GM21723 (cell line): ENCODE results near the gene VANGL2.

Experiments
- ATAC-seq: cut with Tn5 transposase; IDR thresholded peaks from one replicate; pipeline ENCODE4 v1.9.1; 2021; ENCODE audit warnings: mild to moderate bottlenecking, moderate library complexity; ENCODE audit not compliant: unreplicated experiment

Gene VANGL2

GRCh38 chr1:160404094-160404493, 3.7 kb downstream of the VANGL2 start:
- ATAC-seq = no peak

- ATAC-seq = no peak
Measured at GRCh38 chr1:160405331-160405877, 5.0 kb downstream of the VANGL2 start.

GRCh38 chr1:160406131-160406968, 6.0 kb downstream of the VANGL2 start:
- ATAC-seq = no peak

- ATAC-seq = no peak
Measured at GRCh38 chr1:160407839-160408801, 7.8 kb downstream of the VANGL2 start.

GRCh38 chr1:160408864-160409263, 8.5 kb downstream of the VANGL2 start:
- no peak for ATAC-seq

- ATAC-seq = no peak
Measured at GRCh38 chr1:160409486-160409885, 9.1 kb downstream of the VANGL2 start.

- no peak for ATAC-seq
Measured at GRCh38 chr1:160410406-160411005, 10.1 kb downstream of the VANGL2 start.

- no peak for ATAC-seq
Measured at GRCh38 chr1:160411271-160412027, 11.1 kb downstream of the VANGL2 start.

- ATAC-seq = no peak
Measured at GRCh38 chr1:160412028-160412362, 11.6 kb downstream of the VANGL2 start.

- no peak for ATAC-seq
Measured at GRCh38 chr1:160413716-160414115, 13.4 kb downstream of the VANGL2 start.

- ATAC-seq = no peak
Measured at GRCh38 chr1:160414881-160415280, 14.5 kb downstream of the VANGL2 start.

- ATAC-seq = no peak
Measured at GRCh38 chr1:160415696-160416290, 15.4 kb downstream of the VANGL2 start.

- ATAC-seq = no peak
Measured at GRCh38 chr1:160416369-160416768, 16.0 kb downstream of the VANGL2 start.

GRCh38 chr1:160418483-160418882, 18.1 kb downstream of the VANGL2 start:
- ATAC-seq = no peak

- ATAC-seq = no peak
Measured at GRCh38 chr1:160419150-160419837, 18.9 kb downstream of the VANGL2 start.

GRCh38 chr1:160419838-160420169, 19.4 kb downstream of the VANGL2 start:
- no peak for ATAC-seq

- ATAC-seq = no peak
Measured at GRCh38 chr1:160420881-160421842, 20.8 kb downstream of the VANGL2 start.

GRCh38 chr1:160421881-160422280, 21.5 kb downstream of the VANGL2 start:
- no peak for ATAC-seq
